Liver (tissue), 9 donors: ENCODE measurements around the gene SCN2A. TPM values are rescaled to one million over a fixed set of nuclear protein-coding genes. Genes with fewer than 3 reads are reported as not detected.

ENCODE experiments used
- DNase-seq: peaks from one replicate; pipeline ENCODE4 v3.0.0-alpha.2; 2017; ENCODE audit warnings: low spot score
- H3K27ac ChIP-seq, 2 donors: one replicate each; pipeline ENCODE4 v1.7.0; 2013; ENCODE audit warnings: inconsistent platforms in 2 of 2, low read length in 2 of 2, control low read depth in 1 of 2, low read depth in 1 of 2, mild to moderate bottlenecking in 1 of 2
- H3K27me3 ChIP-seq, 4 donors: one replicate each; pipeline versions ENCODE4 v1.6.1 to v1.7.0; 2013; ENCODE audit warnings: low read length in 3 of 4, inconsistent platforms in 1 of 4, mild to moderate bottlenecking in 1 of 4, moderate library complexity in 1 of 4; ENCODE audit not compliant: control insufficient read depth in 4 of 4, insufficient read depth in 4 of 4
- H3K36me3 ChIP-seq, 4 donors: one replicate each; pipeline versions ENCODE4 v1.6.1 to v1.7.0; 2013; ENCODE audit warnings: low read length in 3 of 4, mild to moderate bottlenecking in 3 of 4, low read depth in 1 of 4, moderate library complexity in 1 of 4; ENCODE audit not compliant: control insufficient read depth in 4 of 4, insufficient read depth in 3 of 4
- H3K4me1 ChIP-seq, 4 donors: one replicate each; pipeline versions ENCODE4 v1.6.1 to v1.7.0; 2013; ENCODE audit warnings: low read length in 3 of 4, mild to moderate bottlenecking in 3 of 4, moderate library complexity in 1 of 4; ENCODE audit not compliant: control insufficient read depth in 4 of 4, insufficient read depth in 4 of 4
- H3K4me3 ChIP-seq, 3 donors: one replicate each; pipeline versions ENCODE4 v1.6.1 to v1.7.0; 2013; ENCODE audit warnings: low read length in 3 of 3, control low read depth in 1 of 3, low read depth in 1 of 3, mild to moderate bottlenecking in 1 of 3
- H3K9ac ChIP-seq, 2 donors: one replicate each; pipeline ENCODE4 v1.7.0; 2013; ENCODE audit warnings: low read length in 2 of 2, mild to moderate bottlenecking in 2 of 2, moderate library complexity in 2 of 2, control low read depth in 1 of 2, low read depth in 1 of 2
- H3K9me3 ChIP-seq, 4 donors: one replicate each; pipeline versions ENCODE4 v1.6.1 to v1.7.0; 2013; ENCODE audit warnings: low read length in 3 of 4; ENCODE audit not compliant: control insufficient read depth in 4 of 4
- CTCF ChIP-seq: fragments of 150-350 bp; IDR thresholded peaks from 2 replicates; pipeline ENCODE4 v1.5.1; 2017; ENCODE audit warnings: improper control_type of control experiment, low read depth, low read length; ENCODE audit not compliant: missing input control
- EGR1 ChIP-seq, 2 donors: IDR thresholded peaks; 2 replicates each; pipeline ENCODE4 v1.6.1; 2016 to 2018; ENCODE audit warnings: antibody characterized with exemption in 2 of 2, low read depth in 2 of 2
- FOXA1 ChIP-seq: IDR thresholded peaks from 2 replicates; pipeline ENCODE4 v1.6.1; 2016; ENCODE audit warnings: antibody characterized with exemption
- FOXA2 ChIP-seq: IDR thresholded peaks from 2 replicates; pipeline ENCODE4 v1.6.1; 2016; ENCODE audit warnings: antibody characterized with exemption
- GABPA ChIP-seq, 2 donors: IDR thresholded peaks in 1 of 2; conservative IDR thresholded peaks in 1 of 2; 2 replicates each; pipeline ENCODE4 v1.6.1; 2016; ENCODE audit warnings: antibody characterized with exemption in 2 of 2, mild to moderate bottlenecking in 1 of 2, moderate library complexity in 1 of 2
- HNF4A ChIP-seq, 2 donors: conservative IDR thresholded peaks; 2 replicates each; pipeline ENCODE4 v1.6.1; 2016; ENCODE audit warnings: antibody characterized with exemption in 2 of 2, mild to moderate bottlenecking in 2 of 2
- HNF4G ChIP-seq: IDR thresholded peaks from 2 replicates; pipeline ENCODE4 v1.6.1; 2016; ENCODE audit warnings: antibody characterized with exemption
- JUND ChIP-seq, 2 donors: IDR thresholded peaks; 2 replicates each; pipeline ENCODE4 v1.6.1; 2016; ENCODE audit warnings: antibody characterized with exemption in 2 of 2
- MAX ChIP-seq: IDR thresholded peaks from 2 replicates; pipeline ENCODE4 v1.6.1; 2016; ENCODE audit warnings: antibody characterized with exemption
- RAD21 ChIP-seq, 2 donors: IDR thresholded peaks; 2 replicates each; pipeline ENCODE4 v1.6.1; 2016; ENCODE audit warnings: antibody characterized with exemption in 2 of 2, mild to moderate bottlenecking in 2 of 2
- REST ChIP-seq: IDR thresholded peaks from 2 replicates; pipeline ENCODE4 v1.6.1; 2016; ENCODE audit warnings: antibody characterized with exemption, mild to moderate bottlenecking
- RXRA ChIP-seq, 2 donors: IDR thresholded peaks; 2 replicates each; pipeline ENCODE4 v1.6.1; 2017 to 2018; ENCODE audit warnings: antibody characterized with exemption in 2 of 2, mild to moderate bottlenecking in 1 of 2
- SP1 ChIP-seq: IDR thresholded peaks from 2 replicates; pipeline ENCODE4 v1.6.1; 2018; ENCODE audit warnings: antibody characterized with exemption, mild to moderate bottlenecking
- TAF1 ChIP-seq: conservative IDR thresholded peaks from 2 replicates; pipeline ENCODE4 v1.6.1; 2016; ENCODE audit warnings: antibody characterized with exemption, mild to moderate bottlenecking
- YY1 ChIP-seq: IDR thresholded peaks from 2 replicates; pipeline ENCODE4 v1.6.1; 2016; ENCODE audit warnings: antibody characterized with exemption, mild to moderate bottlenecking
- ZBTB33 ChIP-seq: IDR thresholded peaks from 2 replicates; pipeline ENCODE4 v1.6.1; 2016; ENCODE audit warnings: antibody characterized with exemption
- WGBS: extraction: QIAGEN DNeasy Blood & Tissue Kit; methylation state at CpG from one replicate; pipeline ENCODE4 v1.1.7; 2013; 5-methylcytosine and 5-hydroxymethylcytosine counted together
- polyA plus RNA-seq, 2 donors: library from polyadenylated mRNA; stranded (reverse) in 1 of 2; unstranded in 1 of 2; fragments of 200-250 nt in 1 of 2; fragments of >200 nt in 1 of 2; fragmentation: Nextera tagmentation in 1 of 2; extraction: Ambion mirVana in 1 of 2; gene quantifications; one replicate each; pipeline versions ENCODE4 v1.2.1 to v1.2.3, GENCODE V29; 2013 to 2015
- total RNA-seq, 2 donors: library from RNA; depleted of rRNA; stranded (reverse); fragments of >200 nt; gene quantifications; one replicate each; pipeline ENCODE4 v1.2.3, GENCODE V29; 2014
- donor health status: healthy.
- donor health status: healthy.
- donor health status: healthy.
- donor health status: healthy.
- donor health status: healthy.

SCN2A gene
- total and polyA plus RNA-seq, 4 donors, result 0.01 to 0.33 (median 0.05) TPM

- H3K27ac ChIP-seq, result no peak overlapping the region
- 83% methylated on average over 3 of the region's 3 CpGs for WGBS
Observed at GRCh38 chr2:165287094-165287778, 48.0 kb downstream of the SCN2A start.

GRCh38 chr2:165289069-165289468 lies 49.9 kb downstream of the SCN2A start:
- Histone ChIP-seq H3K4me1 (no peaks in the 10 kb centered on the region), H3K9me3 (no peaks in the 10 kb centered on the region), H3K27me3 (peaks cover 0 to 3% (median 0%) of the 10 kb centered on the region in 4 donors), H3K4me3 (no peak overlapping the region), H3K9ac (no peak overlapping the region), H3K36me3 (no peaks in the 10 kb centered on the region), H3K27ac (no peak overlapping the region)
- WGBS, result 87% methylated on average over 2 of the region's 2 CpGs
- no peak for DNase-seq
- TF ChIP-seq FOXA2 (no peak), RXRA (IDR thresholded peaks at IDR 0.05) (no peak), YY1 (no peak), CTCF (no peak), MAX (no peak), REST (no peak), ZBTB33 (no peak), JUND (IDR thresholded peaks at IDR 0.05) (no peak), HNF4G (no peak), TAF1 (no peak), EGR1 (IDR thresholded peaks at IDR 0.05; ENCODE audit: low read depth in 2 of 2) (no peak), FOXA1 (no peak), HNF4A (conservative IDR thresholded peaks at IDR 0.05) (no peak), SP1 (no peak), RAD21 (IDR thresholded peaks at IDR 0.05) (no peak), GABPA (IDR thresholded peaks at IDR 0.05 in 1 of 2, conservative IDR thresholded peaks at IDR 0.05 in 1 of 2) (no peak)

More at GRCh38 chr2:165287094-165287778, 48.0 kb downstream of the SCN2A start:
- H3K4me1 ChIP-seq, result no peaks in the 10 kb centered on the region
- H3K9ac ChIP-seq, result no peak overlapping the region
- H3K27me3 ChIP-seq, result peaks cover 0 to 3% (median 0%) of the 10 kb centered on the region in 4 donors
- H3K36me3 ChIP-seq, result no peaks in the 10 kb centered on the region
- no peaks in the 10 kb centered on the region for H3K9me3 ChIP-seq
- DNase-seq, result no peak
- TF ChIP-seq JUND (IDR thresholded peaks at IDR 0.05) (no peak), REST (no peak), HNF4G (no peak), GABPA (IDR thresholded peaks at IDR 0.05 in 1 of 2, conservative IDR thresholded peaks at IDR 0.05 in 1 of 2) (no peak), FOXA1 (no peak)
- no peak overlapping the region for H3K4me3 ChIP-seq
